GM19455 (cell line): ENCODE measurements around the gene SLC29A4.
"Not testable (repeated sequence)": the region's sequence is repeated elsewhere in the genome, so short reads cannot be mapped to it uniquely, and the experiment has no call there.

Source experiments
- ATAC-seq: cut with Tn5 transposase; IDR thresholded peaks from one replicate; pipeline ENCODE4 v1.9.1; 2021; ENCODE audit not compliant: unreplicated experiment

Gene SLC29A4

DNA sequence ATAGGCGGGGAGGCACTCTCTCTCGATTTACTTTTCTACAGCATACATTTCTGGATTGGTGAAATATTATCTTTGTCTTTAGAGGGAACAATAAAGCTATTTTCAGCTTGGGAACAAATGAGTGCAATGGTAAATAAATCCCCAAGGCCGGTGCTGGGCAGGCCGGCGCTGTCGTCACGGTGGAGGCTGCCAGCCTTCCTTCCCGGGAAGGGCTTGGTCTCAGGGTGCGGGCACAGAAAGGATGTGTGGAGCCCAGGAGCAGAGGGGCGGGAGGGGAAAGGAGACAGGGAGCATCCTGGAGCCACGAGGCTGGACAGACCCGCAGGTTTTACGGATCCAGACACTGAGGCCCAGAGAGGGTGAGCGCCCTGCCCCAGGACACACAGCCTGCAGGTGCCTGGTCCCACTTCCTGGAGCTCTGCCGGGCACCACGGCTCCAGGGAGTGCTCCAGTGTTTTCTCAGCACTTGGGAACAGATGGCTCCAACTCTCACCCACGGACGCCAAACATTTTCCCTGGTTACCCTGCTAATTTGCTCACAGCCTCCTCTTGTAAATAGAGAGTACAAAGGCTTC, 8.8 kb upstream of the SLC29A4 start:
- ATAC-seq, result not testable (repeated sequence)

DNA sequence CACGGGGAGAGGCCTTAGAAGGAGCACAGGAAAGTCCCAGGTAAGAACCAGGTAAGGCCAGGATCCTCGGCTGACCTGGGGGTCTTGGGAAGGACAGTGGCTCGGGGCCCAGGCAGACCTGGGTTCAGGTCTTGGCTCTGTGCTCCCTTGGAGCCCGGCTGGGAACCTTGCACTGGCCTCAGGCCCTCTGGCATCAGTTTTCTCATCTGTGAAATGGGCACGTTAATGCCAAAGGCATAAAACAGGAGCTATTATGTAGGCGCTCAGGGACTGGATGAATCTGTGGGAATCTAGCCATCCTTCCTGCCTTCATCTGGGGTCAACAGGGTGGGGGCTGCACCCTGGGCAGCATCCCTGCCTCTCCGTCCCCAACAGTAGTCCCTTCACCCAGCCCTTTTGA, 8.3 kb upstream of the SLC29A4 start:
- ATAC-seq, result no peak

DNA sequence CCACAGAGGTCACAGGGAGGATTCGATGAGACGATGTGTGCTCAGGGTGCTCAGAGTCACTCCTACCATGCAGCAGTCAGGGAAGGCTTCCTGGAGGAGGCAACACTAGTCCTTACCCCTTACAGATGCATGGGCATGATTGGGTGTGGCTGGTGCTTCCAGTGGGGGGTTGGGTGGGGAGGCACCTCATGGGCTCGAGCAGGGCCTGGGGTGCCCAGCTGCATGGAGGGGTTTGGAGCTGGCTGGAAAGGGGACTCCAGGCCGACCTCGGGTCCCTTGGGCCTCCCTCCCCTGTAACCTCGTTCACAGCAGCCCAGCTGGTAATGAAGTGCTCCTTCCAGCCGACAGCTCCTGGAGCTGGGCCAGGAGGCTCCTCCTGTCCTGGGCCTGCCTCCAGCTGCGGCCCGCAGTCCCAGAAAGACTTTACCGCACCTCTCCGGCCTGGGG, 7.7 kb upstream of the SLC29A4 start:
- ATAC-seq, result not testable (repeated sequence)

DNA sequence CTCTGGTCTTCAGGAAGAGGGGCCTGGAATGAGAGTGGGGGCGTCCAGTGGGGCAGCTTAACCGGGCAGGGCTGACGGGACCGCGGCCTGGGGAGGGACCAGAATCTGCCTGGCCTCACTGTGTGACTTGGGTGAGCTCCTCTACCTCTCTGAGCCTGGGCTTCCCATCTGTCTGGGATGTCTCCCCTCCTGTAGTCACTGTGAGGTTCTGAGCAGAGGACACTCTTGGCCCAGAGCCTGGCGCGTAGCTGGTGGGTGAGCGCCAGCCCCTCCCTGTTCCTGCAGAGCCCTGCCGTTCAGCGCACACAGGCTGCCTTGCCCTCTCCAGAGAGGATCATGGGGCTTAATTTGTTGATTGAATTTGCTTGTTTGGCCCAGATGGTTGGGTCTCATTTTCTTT, 7.2 kb upstream of the SLC29A4 start:
- not testable (repeated sequence) for ATAC-seq

DNA sequence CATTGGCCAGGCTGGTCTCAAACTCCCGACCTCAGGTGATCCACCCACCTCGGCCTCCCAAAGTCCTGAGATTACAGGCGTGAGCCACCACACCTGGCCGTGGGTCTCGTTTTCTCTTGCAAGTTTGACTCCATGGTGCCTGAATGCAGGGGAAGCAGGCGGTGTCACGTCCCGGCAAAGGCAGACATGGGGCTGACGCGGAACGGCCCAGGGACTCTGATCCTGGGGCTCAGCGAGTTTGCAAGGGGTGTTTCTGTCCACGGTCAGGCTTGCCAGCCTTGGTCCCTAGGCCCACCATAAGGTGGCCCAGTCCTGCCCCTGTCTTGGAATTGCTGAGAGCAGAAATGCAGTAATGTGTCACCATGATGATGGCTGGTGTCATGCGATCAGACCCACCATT, 6.6 kb upstream of the SLC29A4 start:
- not testable (repeated sequence) for ATAC-seq

DNA sequence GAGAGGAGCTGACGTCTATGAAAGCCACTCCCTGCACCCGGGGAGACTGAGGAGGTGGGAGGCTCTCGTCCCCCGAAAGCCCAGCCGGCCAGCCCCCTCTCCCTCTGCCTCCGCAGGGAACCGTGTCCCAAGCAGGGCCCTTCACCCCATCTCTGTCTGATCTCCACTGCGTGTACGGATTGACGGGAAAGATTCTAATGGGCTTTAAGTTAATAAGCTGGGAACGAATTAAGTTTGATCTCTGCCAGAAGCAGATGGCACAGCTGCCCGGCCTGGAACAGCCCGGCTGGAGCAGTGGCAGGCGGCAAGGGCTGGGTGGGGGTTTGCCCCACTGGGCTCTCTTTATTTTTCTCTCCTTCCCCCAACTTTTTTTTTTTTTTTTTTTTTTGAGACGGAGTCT, 6.1 kb upstream of the SLC29A4 start:
- ATAC-seq, result no peak

DNA sequence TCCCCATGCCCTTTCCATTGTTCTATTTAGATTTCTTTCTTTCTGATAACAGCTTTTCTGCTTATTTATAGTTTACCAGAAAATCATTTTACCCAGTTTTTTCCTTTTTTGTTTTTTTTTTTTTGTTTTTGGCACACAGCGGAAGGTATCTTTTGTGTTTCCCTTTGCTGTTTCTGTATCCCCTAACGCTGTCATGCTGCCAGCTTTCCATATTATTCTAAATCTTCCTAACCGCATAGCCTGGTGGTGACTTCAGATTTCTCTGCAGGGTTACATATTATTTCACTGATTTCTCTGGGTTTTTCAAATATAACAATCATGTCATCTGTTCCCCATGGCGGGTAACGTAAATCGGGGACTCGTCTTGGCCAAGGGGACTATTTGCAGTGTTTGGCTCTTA, 4.0 kb upstream of the SLC29A4 start:
- ATAC-seq, result no peak

DNA sequence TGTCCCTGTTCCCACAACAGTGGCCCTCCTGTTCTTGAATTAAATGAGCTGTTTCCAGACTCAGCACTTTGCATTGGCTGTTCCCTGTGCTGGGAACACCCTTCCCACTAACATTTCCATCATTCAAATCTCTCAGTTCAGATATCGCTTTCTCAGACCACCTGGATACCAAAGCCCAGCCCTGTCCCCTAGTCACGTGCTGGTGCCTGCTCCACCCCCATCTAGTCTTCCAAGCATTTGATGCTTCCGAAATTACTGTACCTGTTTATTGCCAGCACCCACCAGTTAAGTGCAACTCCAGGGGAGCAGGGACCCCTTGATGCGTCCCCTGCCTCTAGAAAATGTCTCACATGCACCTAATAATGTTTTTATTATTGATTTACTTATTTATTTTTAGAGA, 3.0 kb upstream of the SLC29A4 start:
- ATAC-seq, result no peak

DNA sequence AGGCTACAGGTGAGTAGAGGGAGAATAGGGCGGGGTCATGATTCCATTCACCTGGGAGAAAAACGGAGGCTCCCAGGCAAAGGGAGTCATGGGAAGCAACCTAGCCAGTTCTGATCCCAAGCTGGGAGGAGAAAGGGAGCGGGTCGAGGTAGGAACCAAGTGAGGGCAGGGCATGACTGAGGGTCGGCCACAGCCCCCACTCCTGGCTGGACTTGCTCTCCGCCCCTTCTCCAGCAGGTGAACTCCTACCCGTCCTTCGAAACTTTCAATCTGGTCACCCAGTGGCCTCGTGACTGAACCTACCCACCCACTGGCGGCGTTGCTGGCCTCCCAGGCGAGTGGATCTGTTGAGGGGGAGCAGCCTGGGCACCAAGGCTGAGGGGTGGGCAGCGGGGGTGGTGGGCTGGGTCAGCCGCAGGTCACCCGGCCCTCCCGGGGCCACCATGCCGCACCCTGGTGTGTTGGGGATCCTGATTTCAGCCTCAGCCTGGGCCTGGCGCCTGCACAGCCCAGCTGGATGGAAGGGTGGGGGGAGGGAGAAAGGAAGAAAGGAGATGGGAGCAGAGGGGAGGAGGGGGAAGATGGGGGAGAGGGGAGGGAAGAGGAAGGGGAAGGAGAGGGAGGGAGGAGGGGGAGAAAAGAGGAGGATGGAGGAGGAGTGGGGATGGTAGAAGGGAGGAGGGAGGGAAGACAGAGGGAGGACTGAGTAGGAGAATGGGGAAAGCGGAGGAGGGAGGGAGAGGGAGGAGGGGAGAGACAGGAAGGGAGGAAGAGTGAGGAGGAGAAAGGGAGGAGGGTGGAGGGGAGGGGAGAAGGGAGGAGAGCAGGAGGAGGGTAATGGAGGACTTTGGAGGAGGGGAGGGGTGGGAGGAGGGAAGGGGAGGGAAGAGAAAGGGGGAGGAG, 894 bp upstream of the SLC29A4 start:
- not testable (repeated sequence) for ATAC-seq

DNA sequence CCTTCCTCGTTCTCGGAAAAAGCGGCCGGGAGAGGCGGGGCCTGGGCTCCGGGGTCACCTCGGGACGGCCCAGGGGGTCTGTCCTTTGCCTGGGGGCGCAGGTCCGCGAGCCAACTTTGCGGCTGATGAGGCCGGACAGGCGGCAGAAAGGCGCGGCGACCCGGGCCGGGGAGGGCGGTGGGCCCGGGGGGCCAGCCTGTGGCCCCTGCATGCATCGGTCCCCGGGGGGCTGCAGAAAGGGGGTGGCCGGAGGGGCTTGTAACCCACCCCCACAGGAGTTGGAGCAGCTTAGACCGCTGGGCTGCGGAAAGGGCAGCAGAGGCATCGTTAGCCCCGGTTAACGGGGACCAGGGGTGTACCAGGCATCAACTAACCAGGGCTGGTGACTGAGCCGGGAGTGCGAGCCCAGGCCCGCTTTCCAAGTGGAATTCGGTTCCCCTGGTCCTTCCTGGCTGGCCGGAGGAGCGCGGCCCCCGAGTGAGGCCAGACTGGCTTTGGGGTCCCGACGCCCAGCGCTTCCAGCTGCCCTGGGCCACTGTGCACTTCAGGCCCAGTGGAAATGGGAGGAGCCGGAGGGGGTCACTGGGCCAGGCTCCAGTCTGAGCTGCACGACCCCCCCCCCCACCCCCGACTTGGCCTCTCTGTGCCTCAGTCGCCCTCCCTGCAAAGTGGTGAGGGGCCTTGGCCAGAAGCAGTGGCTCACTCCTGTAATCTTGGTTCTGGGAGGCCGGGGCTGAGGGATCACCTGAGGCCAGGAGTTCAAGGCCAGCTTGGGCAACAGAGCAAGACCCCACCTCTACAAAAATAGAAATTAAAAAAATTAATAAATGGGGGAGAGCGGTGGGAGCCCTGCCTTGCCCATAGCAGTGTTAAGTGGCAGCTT, 919 bp downstream of the SLC29A4 start:
- no peak for ATAC-seq

DNA sequence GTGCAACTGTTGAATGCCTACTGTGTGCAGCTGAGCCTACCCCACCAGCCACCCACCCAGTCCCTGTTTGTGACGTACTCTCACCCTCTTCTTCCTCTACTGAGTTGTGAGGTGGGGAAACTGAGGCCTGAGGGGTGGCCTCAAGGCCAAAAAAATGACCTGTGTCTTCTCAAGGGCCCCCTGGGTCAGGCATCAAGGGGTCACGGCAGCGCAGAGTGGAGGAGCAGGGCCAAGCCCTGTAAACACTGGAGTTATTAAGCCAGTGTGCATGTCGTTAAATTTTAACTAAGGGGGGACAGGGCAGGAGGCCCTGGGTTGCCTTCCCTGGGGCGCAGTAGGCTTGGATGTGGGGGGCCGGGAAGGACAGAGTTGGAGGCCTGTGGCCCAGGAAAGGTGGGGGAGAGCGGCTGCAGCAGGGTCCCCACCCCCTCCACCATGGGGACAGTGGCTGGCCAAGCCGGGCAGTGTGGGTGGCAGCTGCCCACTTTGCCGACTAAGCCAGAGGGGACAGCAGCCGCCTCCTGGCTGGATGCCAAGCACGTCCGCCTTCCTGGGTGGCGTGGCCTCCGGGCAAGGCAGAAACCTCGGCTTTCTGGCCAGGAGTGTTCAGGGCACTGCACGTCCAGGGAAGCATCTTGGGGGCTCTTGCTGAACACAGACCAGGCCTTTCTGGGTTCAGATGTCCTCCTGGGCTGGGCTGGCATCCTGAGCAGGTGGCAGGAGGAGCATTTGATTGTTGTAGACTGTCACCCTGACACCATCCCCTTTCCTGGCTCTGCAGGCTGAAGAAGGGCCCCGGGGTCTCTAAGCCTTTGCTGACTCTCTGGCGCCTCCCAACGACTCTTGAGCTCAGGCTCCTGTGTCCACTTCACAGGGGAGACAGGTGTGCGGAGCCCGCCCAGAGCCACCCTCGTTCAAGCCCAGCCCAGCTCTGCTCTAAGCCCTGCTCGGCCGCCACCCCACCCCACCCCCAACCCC, 1.9 kb downstream of the SLC29A4 start:
- ATAC-seq, result no peak

DNA sequence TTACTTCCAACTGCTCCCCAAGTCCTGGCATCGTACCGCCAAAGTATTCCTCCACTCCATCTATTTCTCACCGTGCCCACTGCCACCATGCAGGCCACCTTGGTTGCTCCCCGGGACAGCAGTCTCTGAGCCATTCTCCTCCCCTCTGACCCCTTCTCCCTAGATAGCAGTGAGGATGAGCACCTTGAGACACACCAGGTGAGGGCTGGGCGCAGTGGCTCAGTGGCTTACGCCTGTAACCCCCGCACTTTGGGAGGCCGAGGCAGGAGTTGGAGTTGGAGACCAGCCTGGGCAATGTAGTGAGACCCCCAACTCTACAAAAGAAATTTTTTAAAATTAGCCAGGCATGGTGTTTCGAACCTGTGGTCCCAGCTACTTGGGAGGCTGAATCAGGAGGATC, 4.2 kb downstream of the SLC29A4 start:
- ATAC-seq, result no peak

DNA sequence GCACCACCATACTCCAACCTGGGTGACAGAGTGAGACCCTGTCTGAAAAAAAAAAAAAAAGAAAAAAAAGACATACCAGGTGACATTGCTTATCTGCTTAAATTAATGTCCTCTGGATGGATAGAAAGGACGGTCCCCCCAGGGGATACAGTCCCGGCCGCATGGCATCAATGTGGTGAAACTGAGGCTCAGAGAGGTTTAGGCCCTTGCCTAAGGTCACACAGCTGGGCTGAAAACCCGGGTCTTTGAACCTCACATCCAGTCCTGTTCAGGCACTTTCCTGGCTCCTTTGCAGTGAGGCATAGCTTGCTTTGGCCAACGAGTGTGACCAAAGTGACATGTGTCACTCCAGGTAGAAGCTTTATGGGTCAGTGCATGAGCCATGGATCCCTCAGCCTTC, 4.6 kb downstream of the SLC29A4 start:
- not testable (repeated sequence) for ATAC-seq

DNA sequence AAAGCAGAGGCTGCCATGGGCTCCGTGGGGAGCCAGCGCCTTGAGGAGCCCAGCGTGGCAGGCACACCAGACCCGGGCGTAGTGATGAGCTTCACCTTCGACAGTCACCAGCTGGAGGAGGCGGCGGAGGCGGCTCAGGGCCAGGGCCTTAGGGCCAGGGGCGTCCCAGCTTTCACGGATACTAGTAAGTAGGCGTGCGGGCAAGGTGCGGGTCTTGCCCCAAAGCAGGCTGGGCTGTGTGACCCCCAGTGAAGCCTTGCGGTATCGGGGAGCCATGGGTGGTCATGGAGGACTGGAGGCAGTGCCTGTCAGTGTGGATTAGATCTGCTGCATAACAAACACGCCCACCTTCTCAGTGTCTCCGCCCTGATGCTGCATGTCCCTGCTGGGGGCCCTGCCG, 5.1 kb downstream of the SLC29A4 start:
- ATAC-seq, result no peak

DNA sequence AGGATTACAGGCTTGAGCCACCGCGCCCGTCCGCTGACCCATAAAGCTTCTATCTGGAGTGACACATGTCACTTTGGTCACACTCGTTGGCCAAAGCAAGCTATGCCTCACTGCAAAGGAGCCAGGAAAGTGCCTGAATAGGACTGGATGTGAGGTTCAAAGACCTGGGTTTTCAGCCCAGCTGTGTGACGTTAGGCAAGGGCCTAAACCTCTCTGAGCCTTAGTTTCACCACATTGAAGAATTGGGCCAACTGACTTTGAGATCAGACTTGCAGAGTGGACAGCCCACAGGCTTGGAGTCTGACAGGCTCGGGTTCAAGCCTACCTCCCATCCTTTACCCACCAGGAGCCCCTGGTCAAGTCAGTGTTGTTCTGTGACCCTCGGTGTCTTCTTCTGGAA, 5.8 kb downstream of the SLC29A4 start:
- ATAC-seq, result not testable (repeated sequence)

DNA sequence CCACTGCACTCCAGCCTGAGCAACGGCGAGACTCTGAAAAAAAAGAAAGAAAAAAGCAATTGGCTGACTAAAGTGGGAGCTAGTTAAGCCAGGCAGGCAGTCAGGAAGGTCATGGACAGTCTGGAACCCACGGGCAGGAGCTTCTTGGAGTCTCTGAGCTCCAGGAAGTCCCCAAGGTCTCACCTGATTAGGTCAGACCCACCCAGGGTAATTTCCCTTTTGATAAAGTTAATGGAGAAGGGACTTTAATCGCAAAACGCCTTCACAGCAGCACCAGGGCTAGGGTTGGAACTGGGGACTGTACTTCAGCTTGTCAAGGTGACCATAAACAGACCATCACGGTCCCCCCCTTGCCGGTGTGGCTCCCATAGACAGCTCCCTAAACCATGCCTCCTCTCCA, 6.6 kb downstream of the SLC29A4 start:
- no peak for ATAC-seq

DNA sequence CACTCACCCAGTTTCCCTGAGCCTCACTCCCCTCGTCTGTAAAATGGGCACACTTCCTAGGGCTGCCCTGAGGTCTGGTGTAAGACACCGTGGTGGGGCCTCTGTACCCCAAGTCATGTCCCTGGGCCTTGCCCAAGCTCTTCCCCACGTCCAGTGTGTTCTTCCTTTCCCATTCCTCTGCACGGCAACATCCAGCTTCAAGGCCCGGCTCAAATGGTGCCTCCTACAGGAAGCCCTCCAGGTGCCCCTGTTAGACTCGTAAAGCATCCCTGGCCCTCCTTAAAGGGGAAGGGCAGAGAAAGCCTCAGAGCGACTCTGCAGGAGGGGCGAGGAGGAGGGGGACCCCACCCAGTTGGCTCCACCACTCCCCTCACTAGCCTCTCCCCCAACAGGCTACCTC, 8.6 kb downstream of the SLC29A4 start:
- ATAC-seq, result no peak

DNA sequence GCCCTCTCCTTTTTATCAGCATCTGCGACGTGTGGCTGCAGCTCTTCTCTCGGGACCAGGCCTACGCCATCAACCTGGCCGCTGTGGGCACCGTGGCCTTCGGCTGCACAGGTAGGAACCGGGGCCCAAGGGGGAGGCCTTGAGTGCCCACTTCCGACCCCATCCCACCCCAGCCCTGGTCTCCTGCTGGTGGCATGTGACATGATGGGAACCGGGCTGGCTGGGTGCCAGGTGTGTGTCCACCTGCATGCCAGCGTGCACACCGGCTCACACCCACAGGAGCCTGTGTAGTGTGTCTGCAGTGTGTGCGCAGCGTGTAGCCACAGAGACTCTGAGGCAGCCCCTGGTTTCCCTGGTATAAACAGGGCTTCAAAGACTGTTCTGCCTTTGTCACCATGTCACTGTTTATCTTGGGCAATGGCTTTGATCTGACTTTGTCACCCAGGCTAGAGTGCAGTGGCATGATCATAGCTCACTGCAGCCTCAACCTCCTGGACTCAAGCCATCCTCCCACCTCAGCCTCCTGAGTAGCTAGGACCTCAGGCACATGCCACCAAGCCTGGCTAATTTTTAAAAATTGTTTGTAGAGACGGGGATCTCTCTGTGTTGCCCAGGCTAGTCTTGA, 9.1 kb downstream of the SLC29A4 start:
- ATAC-seq, result not testable (repeated sequence)

DNA sequence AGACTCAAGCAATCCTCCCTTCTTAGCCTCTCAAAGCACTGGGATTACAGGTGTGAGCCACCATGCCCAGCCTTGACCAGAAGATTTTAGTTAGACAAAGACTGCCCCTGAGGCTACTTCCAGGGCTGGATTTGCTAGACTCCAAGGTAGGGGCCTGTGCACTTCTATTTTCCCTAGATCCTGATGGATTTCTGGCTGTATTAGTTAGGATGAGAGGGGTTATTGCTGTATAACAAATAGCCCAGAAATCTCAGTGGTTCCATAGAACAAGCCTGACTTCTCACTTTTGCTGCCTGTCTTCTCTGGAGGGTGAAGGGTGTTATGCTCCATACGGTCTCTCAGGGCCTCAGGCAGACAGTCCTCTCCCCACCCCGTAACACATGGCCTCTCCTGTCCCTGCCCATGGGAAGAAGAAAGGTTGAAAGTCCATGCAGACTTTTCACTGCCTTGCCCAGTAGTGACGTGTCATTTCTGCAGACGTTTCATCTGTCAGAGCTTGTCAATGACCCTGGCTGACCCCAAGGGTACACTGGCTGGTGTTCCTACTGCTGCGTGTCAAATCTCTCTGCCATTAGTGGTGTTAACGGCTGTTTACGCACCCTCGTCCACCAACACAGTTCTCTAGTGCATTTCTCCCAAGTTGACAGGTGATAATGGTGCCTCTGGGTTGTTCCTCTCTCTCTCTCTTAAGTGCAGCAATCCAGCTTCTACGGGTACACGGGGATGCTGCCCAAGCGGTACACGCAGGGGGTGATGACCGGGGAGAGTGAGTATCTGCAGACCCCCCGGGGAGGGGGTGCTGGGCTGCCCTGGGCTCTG, 11.6 kb downstream of the SLC29A4 start:
- no peak for ATAC-seq
